A549 (cell line): ENCODE measurements around the gene SDS.

Experiments used
- BHLHE40 ChIP-seq: IDR thresholded peaks from 2 replicates; pipeline ENCODE4 v1.6.1; 2012; ENCODE audit warnings: low read depth, low read length, inconsistent platforms
- CTCF ChIP-seq: fragments of >200 bp; sonication (Bioruptor Twin); formaldehyde crosslinking; IDR thresholded peaks from 3 replicates; pipeline ENCODE4 v1.5.1; 2016
- HOXA7 ChIP-seq: fragments of 250-450 bp; sonication (Bioruptor Pico); IDR thresholded peaks from 2 replicates; pipeline ENCODE4 v1.5.0; 2020; ENCODE audit warnings: mild to moderate bottlenecking, moderate library complexity
- MYC ChIP-seq: IDR thresholded peaks from 2 replicates; pipeline ENCODE4 v1.6.1; 2012; ENCODE audit warnings: mild to moderate bottlenecking, inconsistent platforms, low read length, improper control_type of control experiment, borderline replicate concordance

GRCh38 chr12:113384778-113385177, 18.9 kb downstream of the SDS start:
- TF ChIP-seq CTCF (no peak), BHLHE40 (no peak), MYC (no peak), HOXA7 (no peak)
